Neural progenitor cell (in vitro differentiated cells): ENCODE results near the gene NCS1.

Experiments used
- CTCF ChIP-seq: fragments of 200-600 bp; sonication (generic); IDR thresholded peaks from 2 replicates; pipeline ENCODE4 v1.5.1; 2017; ENCODE audit warnings: antibody characterized with exemption, mild to moderate bottlenecking
- EZH2 ChIP-seq: fragments of 200-600 bp; sonication (generic); IDR thresholded peaks from 2 replicates; pipeline ENCODE4 v1.6.1; 2017; ENCODE audit warnings: antibody characterized with exemption, mild to moderate bottlenecking, moderate library complexity

- TF ChIP-seq CTCF: no peak
- TF ChIP-seq EZH2: no peak
Observed at GRCh38 chr9:130147910-130148309, 24.3 kb upstream of the NCS1 start.
